Keratinocyte (primary cell): Measurements from ENCODE around the gene CLEC12A. TPM values are rescaled to one million over a fixed set of nuclear protein-coding genes. Genes with fewer than 3 reads are reported as not detected.

Source experiments
- DNase-seq: peaks from one replicate; pipeline ENCODE4 v3.0.0-alpha.2; 2011; ENCODE audit warnings: low read depth, missing footprints, low spot score
- FAIRE-seq: peaks from 2 replicates; lab custom pipeline; 2011; peaks lifted over from hg19 to GRCh38; lab: Jason Lieb, UNC
- H2AFZ ChIP-seq: 2 replicates; pipeline ENCODE4 v1.6.0; 2012; ENCODE audit warnings: low read length, control low read depth, inconsistent platforms; ENCODE audit not compliant: control insufficient read depth
- H3K27ac ChIP-seq: 2 replicates; pipeline ENCODE4 v1.5.1; 2011; ENCODE audit warnings: low read length; ENCODE audit not compliant: control insufficient read depth, insufficient read depth
- H3K27me3 ChIP-seq: 3 replicates; pipeline ENCODE4 v1.6.0; 2011; ENCODE audit warnings: low read length; ENCODE audit not compliant: control insufficient read depth, insufficient read depth; ENCODE audit errors: extremely low read depth
- H3K36me3 ChIP-seq, 2 experiments: 2 replicates in 1 of 2; 3 replicates in 1 of 2; pipeline ENCODE4 v1.5.1; 2011; ENCODE audit warnings: low read length in 2 of 2, mild to moderate bottlenecking in 1 of 2; ENCODE audit not compliant: control insufficient read depth in 2 of 2, insufficient read depth in 2 of 2; ENCODE audit errors: extremely low read depth in 1 of 2
- H3K4me1 ChIP-seq: 3 replicates; pipeline ENCODE4 v1.5.1; 2011; ENCODE audit warnings: low read length; ENCODE audit not compliant: control insufficient read depth, insufficient read depth; ENCODE audit errors: extremely low read depth
- H3K4me2 ChIP-seq: 3 replicates; pipeline ENCODE4 v1.6.0; 2011; ENCODE audit warnings: low read depth, low read length; ENCODE audit not compliant: control insufficient read depth, insufficient read depth; ENCODE audit errors: extremely low read depth
- H3K4me3 ChIP-seq, 3 experiments: fragments of 200-600 bp in 1 of 3; sonication (generic) in 1 of 3; 2 replicates in 2 of 3; 3 replicates in 1 of 3; pipeline ENCODE4 v1.5.1; 2011 to 2016; ENCODE audit warnings: low read length in 3 of 3, mild to moderate bottlenecking in 3 of 3, control low read depth in 2 of 3, inconsistent platforms in 1 of 3, low read depth in 1 of 3, mixed read lengths in 1 of 3, mixed run types in 1 of 3, moderate library complexity in 1 of 3; ENCODE audit not compliant: control insufficient read depth in 2 of 3, insufficient read depth in 2 of 3; ENCODE audit errors: extremely low read depth in 1 of 3
- H3K79me2 ChIP-seq: 2 replicates; pipeline ENCODE4 v1.6.0; 2012; ENCODE audit warnings: low read length; ENCODE audit not compliant: control insufficient read depth, insufficient read depth
- H3K9ac ChIP-seq: 3 replicates; pipeline ENCODE4 v1.6.0; 2011; ENCODE audit warnings: low read length; ENCODE audit not compliant: control insufficient read depth, insufficient read depth; ENCODE audit errors: extremely low read depth
- H3K9me1 ChIP-seq: 3 replicates; pipeline ENCODE4 v1.6.0; 2011; ENCODE audit warnings: low read length; ENCODE audit not compliant: control insufficient read depth, insufficient read depth; ENCODE audit errors: extremely low read depth
- H3K9me3 ChIP-seq: 2 replicates; pipeline ENCODE4 v1.5.1; 2012; ENCODE audit warnings: low read depth, low read length; ENCODE audit not compliant: control insufficient read depth
- H4K20me1 ChIP-seq: 3 replicates; pipeline ENCODE4 v1.6.0; 2011; ENCODE audit warnings: low read length; ENCODE audit not compliant: control insufficient read depth, insufficient read depth; ENCODE audit errors: extremely low read depth
- EZH2 ChIP-seq: IDR thresholded peaks from one replicate; pipeline ENCODE4 v1.6.1; 2012; ENCODE audit warnings: inconsistent platforms, mild to moderate bottlenecking, low read length, moderate library complexity
- dilution Hi-C: fragments of 300-500 bp; cut with MboI; formaldehyde crosslinking; loops from one replicate; pipeline ENCODE4 v1.7.0; 2020; ENCODE audit warnings: low sequenced_read_pairs; ENCODE audit not compliant: extremely low pct_ligation_motif_present
- polyA plus RNA-seq, 5 experiments: library from polyadenylated mRNA; depleted of rRNA in 3 of 5; stranded (reverse) in 3 of 5; stranded (forward) in 1 of 5; unstranded in 1 of 5; fragments of >200 nt; gene quantifications; 1 replicate in 1 of 5; 2 replicates in 3 of 5; 3 replicates in 1 of 5; pipeline versions ENCODE4 v1.2.1 to v1.2.3, GENCODE V29; 2011 to 2012; ENCODE audit warnings: missing spikeins in 2 of 5, low read depth in 1 of 5, low replicate concordance in 1 of 5
- TF ChIP-seq, protein P1 (sequence below), 3 experiments: IDR thresholded peaks in 1 of 3; conservative IDR thresholded peaks in 1 of 3; optimal IDR thresholded peaks in 1 of 3; 2 replicates in 2 of 3; 3 replicates in 1 of 3; pipeline versions ENCODE3 to v1.5.1; 2011; ENCODE audit warnings: low read length in 3 of 3, mild to moderate bottlenecking in 3 of 3, moderate library complexity in 2 of 3, control low read depth in 1 of 3, inconsistent platforms in 1 of 3; ENCODE audit not compliant: insufficient read depth in 2 of 3; ENCODE audit errors: extremely low read depth in 1 of 3

The CLEC12A gene
- polyA plus RNA-seq, 1 donor (not counting 4 experiments of a cell fraction or from before 2014, with no cell fraction given) = not detected

- Histone ChIP-seq H3K9me3 (no peaks in the 10 kb centered on the region), H3K4me2 (no peak overlapping the region), H3K79me2 (no peaks in the 10 kb centered on the region), H3K27me3 (no peaks in the 10 kb centered on the region), H2AFZ (no peak overlapping the region), H3K9ac (no peak overlapping the region), H4K20me1 (no peaks in the 10 kb centered on the region), H3K9me1 (no peaks in the 10 kb centered on the region), H3K4me1 (peaks cover 13% of the 10 kb centered on the region), H3K27ac (no peak overlapping the region), H3K4me3 (no peak overlapping the region), H3K36me3 (no peaks in the 10 kb centered on the region)
- FAIRE-seq = no peak
- dilution Hi-C loops = no loop called here
- no peak for DNase-seq
- TF ChIP-seq, protein P1, sequence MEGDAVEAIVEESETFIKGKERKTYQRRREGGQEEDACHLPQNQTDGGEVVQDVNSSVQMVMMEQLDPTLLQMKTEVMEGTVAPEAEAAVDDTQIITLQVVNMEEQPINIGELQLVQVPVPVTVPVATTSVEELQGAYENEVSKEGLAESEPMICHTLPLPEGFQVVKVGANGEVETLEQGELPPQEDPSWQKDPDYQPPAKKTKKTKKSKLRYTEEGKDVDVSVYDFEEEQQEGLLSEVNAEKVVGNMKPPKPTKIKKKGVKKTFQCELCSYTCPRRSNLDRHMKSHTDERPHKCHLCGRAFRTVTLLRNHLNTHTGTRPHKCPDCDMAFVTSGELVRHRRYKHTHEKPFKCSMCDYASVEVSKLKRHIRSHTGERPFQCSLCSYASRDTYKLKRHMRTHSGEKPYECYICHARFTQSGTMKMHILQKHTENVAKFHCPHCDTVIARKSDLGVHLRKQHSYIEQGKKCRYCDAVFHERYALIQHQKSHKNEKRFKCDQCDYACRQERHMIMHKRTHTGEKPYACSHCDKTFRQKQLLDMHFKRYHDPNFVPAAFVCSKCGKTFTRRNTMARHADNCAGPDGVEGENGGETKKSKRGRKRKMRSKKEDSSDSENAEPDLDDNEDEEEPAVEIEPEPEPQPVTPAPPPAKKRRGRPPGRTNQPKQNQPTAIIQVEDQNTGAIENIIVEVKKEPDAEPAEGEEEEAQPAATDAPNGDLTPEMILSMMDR (optimal IDR thresholded peaks at IDR 0.05 in 1 of 3, IDR thresholded peaks at IDR 0.05 in 1 of 3, conservative IDR thresholded peaks at IDR 0.05 in 1 of 3; ENCODE audit: extremely low read depth in 1 of 3, insufficient read depth in 2 of 3, low read length in 3 of 3) = no peak
- no peak for TF ChIP-seq EZH2
Measured at GRCh38 chr12:9935026-9935425, 36.2 kb upstream of the CLEC12A start.

- Histone ChIP-seq H3K4me1 (peaks cover 11% of the 10 kb centered on the region), H3K79me2 (no peaks in the 10 kb centered on the region), H3K27ac (no peak overlapping the region), H3K4me3 (no peak overlapping the region), H3K9me1 (no peaks in the 10 kb centered on the region), H2AFZ (no peak overlapping the region), H3K36me3 (no peaks in the 10 kb centered on the region), H3K4me2 (no peak overlapping the region), H3K9ac (no peak overlapping the region), H4K20me1 (no peaks in the 10 kb centered on the region), H3K9me3 (no peaks in the 10 kb centered on the region), H3K27me3 (no peaks in the 10 kb centered on the region)
- DNase-seq (no peak), FAIRE-seq (no peak)
- TF ChIP-seq, protein P1 (optimal IDR thresholded peaks at IDR 0.05 in 1 of 3, IDR thresholded peaks at IDR 0.05 in 1 of 3, conservative IDR thresholded peaks at IDR 0.05 in 1 of 3; ENCODE audit: extremely low read depth in 1 of 3, insufficient read depth in 2 of 3, low read length in 3 of 3) = no peak
- TF ChIP-seq EZH2 = no peak
- dilution Hi-C loops = no loop called here
Measured at GRCh38 chr12:9936591-9936990, 34.6 kb upstream of the CLEC12A start.
